Measurements from ENCODE around the gene ATP11A.

GRCh38 chr13:112737294-112737693 lies 47.5 kb downstream of the ATP11A start:
- TF ChIP-seq POLR2AphosphoS5 (IDR thresholded peaks at IDR 0.05) (no peak), POLR2A (IDR thresholded peaks at IDR 0.05) (no peak)
